ENCODE measurements around the gene CIRBP.

The CIRBP gene

DNA sequence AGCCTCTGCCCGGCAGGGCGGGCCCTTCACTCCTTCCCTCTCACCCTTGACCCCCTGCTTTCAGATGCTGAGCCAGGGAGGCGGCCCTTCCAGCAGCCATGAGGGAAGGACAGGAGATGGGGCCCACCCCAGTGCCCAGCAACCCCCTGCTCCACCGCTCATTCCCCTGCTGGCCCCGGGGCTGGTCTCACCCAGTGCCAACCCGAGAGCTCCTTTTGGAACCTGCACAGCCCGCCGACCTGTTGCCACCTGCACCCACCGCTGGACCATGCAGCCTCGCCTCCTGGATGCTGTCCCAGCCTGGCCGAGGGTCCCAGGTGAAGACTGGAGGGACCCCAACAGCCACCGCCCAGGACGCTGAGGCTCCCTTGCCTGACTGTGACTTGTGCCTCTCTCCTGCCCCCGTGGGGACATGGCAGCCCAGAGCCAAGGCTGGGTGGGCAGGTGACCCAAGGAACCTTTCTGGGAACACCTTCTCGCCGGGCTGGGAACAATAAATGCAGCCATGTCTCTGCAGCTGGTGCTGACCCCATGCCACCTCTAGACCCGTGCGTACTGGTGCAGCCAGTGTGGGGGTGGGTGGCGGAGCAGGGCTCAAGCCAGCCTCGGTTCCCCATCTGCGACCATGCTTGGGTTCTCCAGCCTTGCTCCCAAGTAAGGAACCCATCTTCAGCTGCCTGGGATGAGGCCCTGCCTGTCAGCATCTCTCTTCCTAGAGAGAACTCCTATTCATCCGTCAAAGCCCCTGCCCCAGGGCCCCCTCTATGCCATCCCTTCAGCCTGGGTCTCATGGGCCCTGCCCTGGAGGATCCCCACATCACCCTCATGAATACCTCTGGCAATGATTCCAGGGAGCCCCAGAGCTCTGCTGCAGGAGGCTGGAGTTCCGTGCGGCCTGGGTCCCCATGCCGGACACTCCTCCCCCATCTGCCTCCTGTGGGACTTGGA is 9.9 kb downstream of the CIRBP start:
- DNase-seq (ENCODE audit: low read depth, low spot score): no peak

DNA sequence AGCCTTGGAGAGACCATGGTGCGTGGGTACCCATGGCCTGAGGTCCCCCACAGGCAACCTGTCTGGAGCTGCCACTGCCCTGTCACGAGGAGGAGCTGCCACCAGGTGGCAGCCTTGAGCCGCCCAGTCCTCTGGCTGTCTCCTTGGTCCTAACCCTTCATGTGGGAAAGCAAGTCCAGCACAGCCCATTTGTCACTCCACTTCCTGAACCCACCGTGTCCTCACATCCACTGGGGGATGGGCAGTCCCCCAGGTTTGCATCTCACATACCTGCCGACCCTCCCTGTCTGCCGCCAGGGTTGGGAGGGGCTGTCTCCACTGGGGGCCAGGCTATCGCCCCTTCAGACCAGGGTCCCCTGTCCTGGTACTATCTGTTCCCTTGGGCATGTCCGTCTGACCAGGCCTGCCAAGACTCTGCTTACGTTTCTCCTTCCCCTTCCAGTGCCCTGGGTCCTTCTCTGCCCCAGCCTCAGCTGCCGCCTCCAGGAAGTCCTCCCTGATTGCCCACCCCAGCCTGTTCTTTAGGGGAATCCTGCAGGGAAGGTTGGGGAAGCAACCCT is 10.7 kb downstream of the CIRBP start:
- peak; percentile 93 for DNase-seq (ENCODE audit: low read depth, low spot score)

GRCh38 chr19:1280636-1281568 is 11.8 kb downstream of the CIRBP start:
- DNase-seq (ENCODE audit: low read depth, low spot score): no peak

GRCh38 chr19:1281569-1282287 is 12.6 kb downstream of the CIRBP start:
- DNase-seq (ENCODE audit: low read depth, low spot score): no peak

DNA sequence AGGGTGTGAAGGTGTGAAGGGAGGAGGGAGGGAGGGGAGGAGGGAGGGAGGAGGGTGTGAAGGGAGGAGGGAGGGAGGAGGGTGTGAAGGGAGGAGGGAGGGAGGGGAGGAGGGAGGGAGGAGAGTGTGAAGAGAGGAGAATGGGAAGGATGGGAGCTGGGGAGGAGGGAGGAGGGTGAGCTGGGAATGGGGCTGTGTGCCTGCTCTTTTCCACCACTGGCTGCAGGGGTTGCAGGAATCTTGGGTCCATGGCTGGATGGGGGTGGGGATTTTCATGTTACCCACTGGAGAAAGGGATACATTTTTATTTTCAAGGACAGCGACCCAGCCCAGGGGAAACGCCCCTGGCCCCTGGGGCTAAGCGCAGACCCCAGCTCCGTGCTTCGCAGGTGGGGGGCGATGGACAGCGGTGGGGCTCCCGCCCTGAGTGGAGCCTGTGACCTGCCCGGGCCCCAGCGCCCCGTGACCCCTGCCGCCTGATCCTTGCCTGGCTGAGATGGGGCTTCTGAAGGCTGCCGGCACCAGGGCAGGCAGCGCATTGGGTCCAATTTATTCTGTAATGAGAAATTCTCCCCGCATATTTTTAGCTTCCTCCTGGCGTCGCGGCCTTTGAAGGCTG is 13.6 kb downstream of the CIRBP start:
- no peak for DNase-seq (ENCODE audit: low read depth, low spot score)

GRCh38 chr19:1283207-1283916 is 14.2 kb downstream of the CIRBP start:
- no peak for DNase-seq (ENCODE audit: low read depth, low spot score)

DNA sequence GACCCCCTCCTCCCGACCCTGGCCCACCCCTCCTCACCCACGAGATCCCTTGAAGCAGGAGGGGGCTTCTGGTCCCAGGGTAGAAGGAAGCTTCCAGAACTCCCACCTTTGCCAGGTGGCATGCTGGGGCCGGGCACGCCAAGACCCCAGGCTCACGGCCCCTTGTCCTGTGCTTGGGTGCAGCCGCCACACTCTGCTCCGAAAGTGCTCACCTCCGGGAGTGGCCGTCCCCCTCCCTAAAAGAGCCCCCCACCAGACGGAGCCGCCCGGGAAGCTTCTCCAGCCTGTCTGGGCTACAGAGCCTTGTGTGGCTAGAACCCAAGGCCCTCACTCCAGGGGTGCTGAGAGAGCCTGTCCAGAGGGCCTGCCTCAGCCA is 14.8 kb downstream of the CIRBP start:
- no peak for DNase-seq (ENCODE audit: low read depth, low spot score)

DNA sequence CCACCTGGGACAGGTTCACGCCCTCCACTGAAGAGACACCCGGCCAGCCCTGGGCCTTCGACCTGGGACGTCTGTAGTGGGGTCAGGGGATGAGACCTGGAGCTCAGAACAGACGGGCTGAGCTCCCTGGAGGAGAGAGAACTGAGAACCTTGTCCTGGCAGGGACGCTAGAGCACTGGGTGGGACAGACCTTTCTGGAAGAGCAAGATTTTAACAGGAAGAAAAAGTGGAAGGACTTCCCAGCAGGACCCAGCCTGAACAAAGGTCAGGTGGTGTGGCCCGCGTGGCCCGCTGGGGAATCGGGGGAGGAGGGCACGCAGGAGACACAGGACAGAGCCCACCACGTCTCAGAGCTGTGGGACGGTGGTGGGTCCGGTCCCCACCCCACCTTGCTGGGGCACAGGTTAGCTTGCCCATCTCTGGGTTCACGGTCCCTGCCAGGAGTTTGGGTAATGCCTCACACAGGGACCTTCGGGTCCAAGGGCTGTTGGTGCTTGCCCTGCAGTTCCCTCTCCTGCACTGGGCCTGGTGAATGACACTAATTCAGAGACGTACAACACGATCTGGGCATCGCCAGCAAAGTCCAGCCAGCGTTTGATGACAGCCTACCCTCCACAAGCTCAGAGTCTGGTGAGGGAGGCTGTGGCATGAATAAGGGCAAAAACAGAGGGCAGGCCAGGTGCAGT is 15.3 kb downstream of the CIRBP start:
- DNase-seq (ENCODE audit: low read depth, low spot score): no peak

DNA sequence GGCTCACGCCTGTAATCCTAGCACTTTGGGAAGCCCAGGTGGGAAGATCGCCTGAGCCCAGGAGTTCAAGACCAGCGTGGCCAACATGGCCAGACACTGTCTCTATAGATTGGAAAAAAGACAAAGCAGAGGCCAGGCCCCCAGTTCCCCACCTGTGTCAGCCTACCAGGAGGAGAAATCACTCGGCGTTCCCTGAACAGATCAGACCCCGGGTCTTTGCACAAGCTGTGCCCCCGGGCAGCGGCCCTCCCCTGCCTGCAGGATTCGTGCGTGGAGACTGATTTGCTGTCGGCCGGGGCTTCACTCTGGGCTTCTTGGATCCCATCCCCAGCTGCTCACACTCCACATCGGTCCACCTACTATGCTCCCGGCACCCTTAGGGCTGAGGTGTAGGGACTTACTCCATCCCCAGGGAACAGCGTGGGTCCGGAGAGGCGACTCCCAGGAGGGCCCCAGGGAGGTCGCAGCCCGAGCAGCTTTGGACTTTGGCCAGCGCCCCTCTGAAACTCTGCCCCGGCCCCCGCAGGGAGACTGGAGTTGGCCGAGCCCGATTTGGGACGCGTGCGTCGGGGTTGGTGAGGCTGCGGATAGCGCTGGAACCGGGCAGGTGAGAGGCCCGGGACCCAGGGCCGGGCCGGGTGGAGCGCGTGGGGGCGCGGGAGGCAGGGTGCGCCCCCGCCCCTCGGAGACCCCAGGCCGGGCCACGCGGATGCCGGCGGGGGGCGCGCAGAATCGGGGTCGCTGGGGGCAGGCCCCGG is 16.0 kb downstream of the CIRBP start:
- DNase-seq (ENCODE audit: low read depth, low spot score): no peak

DNA sequence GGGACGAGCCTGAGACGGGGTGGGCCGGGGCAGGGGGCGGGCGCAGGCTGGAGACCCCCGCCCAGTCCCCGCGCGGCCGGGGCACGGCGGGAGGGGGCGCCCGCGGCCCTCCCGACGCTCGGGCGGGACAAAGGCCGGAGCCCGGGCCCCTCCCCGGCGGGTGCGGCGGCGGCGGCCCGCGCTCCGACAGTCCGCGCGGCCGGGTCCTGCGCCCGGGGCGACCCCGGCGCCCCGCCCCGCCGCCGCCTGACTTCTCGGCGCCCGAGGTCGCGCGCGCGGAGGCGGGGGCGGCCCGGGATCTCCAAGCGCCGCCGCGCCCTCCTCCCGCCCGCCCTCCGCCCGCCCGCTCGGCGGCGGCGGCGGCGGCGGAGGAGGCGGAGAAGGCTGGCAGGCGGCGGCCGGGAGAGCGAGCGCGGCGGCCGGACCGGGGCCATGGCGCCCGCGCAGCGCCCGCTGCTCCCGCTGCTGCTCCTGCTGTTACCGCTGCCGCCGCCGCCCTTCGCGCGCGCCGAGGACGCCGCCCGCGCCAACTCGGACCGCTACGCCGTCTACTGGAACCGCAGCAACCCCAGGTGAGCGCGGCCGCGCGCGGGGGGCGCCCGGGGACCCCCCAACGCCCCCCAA is 16.7 kb downstream of the CIRBP start, which contains the start of gene EFNA2:
Gene EFNA2, plus strand, starts transcription at position 137 of the 624 bp plus-strand sequence. Its CDS starts 296 bp downstream, at position 433.
- DNase-seq (ENCODE audit: low read depth, low spot score): no peak

DNA sequence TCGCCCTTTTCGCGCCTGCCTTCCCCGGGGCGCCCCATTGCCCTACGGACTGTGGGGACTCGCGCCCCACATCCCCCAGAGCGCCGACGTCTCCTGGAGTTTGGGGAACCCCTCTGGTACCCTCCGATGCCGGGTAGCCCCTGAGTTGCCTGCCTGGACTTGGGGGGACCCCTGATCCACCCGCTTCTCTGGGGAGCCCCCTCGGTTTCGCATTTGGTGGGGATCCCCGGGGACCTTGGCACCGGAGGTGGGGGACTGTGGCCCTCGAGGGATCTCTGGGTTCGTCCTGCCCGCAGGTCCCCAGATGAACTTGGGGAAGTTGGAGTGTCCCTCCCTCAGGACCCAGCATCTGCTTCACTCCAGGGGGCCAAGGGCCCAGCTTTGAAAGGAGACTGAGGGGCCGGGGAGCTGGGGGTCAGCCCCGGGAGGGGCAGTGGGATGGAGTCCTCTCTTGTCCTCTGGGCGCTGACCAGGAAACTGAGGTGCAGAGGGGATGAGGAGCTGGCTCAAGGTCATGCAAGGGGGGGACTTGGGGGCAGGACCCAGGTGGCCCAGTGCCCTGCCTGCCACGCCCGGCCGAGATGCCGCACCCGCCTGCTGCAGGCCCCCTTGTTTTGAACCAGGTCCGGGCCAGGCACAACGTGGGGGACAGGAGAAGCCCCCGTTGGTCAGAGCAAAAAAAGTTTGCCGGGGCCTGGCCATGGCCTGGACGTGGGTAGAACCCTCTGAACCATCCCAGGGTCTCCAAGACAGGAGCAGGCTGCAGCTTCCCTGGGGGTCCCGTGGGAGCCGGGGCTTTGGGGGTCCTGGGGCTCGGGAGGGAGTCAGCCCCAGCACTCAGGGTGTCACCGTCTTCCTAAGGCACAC is 17.6 kb downstream of the CIRBP start:
- DNase-seq (ENCODE audit: low read depth, low spot score): no peak

DNA sequence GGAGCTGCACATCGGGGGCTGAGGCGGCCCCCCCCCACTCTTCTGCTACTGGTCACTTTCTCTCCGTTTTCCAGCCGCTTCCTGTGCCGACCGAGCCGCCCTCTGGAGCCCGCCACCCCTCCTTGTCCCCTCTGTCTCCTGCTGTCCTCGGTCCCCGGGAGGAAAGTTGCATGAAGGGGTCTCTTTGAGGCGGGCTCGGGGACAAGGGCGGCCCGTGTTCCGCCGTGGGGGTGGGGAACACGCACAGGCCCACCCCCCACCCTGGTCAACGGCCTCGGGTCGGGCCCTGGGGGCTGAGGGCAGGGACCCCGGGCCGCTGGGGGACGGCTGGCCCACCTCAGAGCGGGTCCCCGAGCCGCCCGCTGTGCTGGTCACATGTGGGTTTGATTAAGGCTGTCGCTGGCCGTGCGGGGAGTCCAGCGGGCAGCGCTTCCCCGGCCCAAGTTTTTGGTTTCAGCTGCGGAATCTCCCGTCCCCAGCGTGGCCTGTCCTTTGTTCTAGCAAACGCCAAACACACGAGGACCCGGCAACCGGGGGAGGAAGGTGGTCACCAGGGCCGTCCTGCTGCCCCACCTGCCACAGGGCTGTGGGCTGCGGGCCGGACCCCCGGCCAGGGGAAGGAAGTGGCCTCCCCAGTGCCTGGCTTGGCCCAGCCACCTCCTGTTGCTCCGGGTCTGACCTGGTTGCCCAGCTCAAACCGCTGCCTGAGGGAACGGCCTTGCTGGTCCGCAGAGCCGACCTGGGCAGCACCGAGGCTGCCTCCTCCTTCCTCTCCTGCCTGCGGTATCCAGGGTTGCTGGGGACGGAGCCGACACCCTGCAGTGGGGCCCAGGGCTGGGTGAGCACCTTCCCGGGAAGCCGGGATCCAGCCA is 18.5 kb downstream of the CIRBP start:
- no peak for DNase-seq (ENCODE audit: low read depth, low spot score)

GRCh38 chr19:1288226-1288612 is 19.1 kb downstream of the CIRBP start:
- DNase-seq (ENCODE audit: low read depth, low spot score): no peak

- no peak for DNase-seq (ENCODE audit: low read depth, low spot score)
Measured at GRCh38 chr19:1288833-1289685, 19.9 kb downstream of the CIRBP start.

- no peak for DNase-seq (ENCODE audit: low read depth, low spot score)
Measured at GRCh38 chr19:1289686-1290025, 20.5 kb downstream of the CIRBP start.
